22Rv1 (cell line): ENCODE data around the gene SPG21.
"Not testable (repeated sequence)": the region's sequence is repeated elsewhere in the genome, so short reads cannot be mapped to it uniquely, and the experiment has no call there.

ENCODE experiments used
- H3K27ac ChIP-seq: fragments of 450-650 bp; 2 replicates; pipeline ENCODE4 v1.5.1; 2017
- ZFX ChIP-seq: fragments of 450-650 bp; IDR thresholded peaks from 2 replicates; pipeline ENCODE4 v1.6.1; 2017; ENCODE audit warnings: antibody characterized with exemption, borderline replicate concordance
- TF ChIP-seq, protein P1 (sequence below): fragments of 450-650 bp; IDR thresholded peaks from 2 replicates; pipeline ENCODE4 v1.5.1; 2017; ENCODE audit warnings: mild to moderate bottlenecking

The SPG21 gene

DNA sequence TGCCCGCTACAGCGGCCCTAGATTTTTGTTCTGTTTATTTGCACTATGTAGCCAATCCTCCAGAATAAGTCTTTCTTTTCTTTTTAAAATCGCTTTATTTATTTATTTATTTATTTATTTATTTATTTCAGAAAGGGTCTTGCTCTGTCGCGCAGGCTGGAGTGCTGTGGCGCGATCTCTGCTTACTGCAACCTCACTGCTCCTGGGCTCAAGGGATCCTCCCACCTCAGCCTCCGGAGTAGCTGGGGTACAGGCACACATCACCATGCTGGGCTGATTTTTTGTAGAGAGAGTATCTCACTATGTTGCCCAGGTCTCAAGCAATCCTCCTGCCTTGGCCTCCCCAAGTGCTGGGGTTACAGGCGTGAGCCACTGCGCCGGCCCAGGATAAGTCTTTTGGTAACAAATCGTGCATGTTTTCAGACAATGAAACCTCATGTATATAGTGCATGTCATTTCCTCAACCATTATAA lies 40.1 kb upstream of the SPG21 start:
- no peak overlapping the region for H3K27ac ChIP-seq

DNA sequence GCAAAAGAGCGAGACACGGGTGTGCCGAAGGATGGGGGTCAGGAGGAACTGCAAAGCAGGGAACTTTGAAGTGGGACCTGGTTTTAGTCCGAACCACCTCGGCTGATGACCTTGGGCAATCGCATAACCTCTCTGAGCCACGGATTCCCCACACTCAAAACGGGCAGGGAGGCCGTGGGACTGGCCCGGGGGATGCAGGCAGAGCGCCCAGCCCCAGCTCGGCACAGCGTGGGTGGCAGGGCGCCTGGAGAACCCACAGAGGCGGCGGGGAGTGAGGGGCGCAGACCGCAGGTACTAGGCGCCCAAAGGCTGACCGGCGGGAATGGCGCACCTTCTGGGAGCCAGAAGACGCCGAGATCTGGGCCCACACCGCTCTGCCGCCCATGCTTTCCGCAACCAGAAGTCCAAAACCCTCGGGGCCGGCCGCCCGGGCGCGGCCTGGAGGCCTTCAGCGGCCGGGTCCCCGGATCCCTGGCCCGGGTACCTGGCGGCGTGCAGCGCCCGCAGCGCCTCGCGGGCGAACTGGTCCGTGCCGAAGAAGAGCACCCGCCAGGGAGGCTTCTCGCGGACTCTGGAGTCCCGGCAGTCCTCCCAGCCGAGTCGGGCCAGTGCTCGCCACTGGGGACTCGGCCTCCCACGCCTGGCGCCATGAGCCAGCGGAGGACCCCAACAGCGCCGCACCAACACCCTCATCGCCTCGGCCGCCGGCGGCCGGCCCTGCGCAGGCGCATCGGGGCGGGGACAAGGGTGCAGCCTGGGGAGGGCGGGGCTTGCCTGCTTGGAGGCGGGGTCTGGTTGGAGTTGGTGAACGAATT lies 39.4 kb upstream of the SPG21 start, which contains the start of gene MTFMT:
TSS of gene MTFMT (minus strand) at position 719 of the 815 bp plus-strand sequence. CDS start at position 693, 26 bp downstream.
- TF ChIP-seq, protein P1, sequence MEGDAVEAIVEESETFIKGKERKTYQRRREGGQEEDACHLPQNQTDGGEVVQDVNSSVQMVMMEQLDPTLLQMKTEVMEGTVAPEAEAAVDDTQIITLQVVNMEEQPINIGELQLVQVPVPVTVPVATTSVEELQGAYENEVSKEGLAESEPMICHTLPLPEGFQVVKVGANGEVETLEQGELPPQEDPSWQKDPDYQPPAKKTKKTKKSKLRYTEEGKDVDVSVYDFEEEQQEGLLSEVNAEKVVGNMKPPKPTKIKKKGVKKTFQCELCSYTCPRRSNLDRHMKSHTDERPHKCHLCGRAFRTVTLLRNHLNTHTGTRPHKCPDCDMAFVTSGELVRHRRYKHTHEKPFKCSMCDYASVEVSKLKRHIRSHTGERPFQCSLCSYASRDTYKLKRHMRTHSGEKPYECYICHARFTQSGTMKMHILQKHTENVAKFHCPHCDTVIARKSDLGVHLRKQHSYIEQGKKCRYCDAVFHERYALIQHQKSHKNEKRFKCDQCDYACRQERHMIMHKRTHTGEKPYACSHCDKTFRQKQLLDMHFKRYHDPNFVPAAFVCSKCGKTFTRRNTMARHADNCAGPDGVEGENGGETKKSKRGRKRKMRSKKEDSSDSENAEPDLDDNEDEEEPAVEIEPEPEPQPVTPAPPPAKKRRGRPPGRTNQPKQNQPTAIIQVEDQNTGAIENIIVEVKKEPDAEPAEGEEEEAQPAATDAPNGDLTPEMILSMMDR = peak; percentile 19
- no peak for TF ChIP-seq ZFX
- H3K27ac ChIP-seq = no peak within 1 kb of the TSS

More for the DNA sequence above, 40.1 kb upstream of the SPG21 start:
- TF ChIP-seq ZFX = no peak
- TF ChIP-seq, protein P1 = no peak

DNA sequence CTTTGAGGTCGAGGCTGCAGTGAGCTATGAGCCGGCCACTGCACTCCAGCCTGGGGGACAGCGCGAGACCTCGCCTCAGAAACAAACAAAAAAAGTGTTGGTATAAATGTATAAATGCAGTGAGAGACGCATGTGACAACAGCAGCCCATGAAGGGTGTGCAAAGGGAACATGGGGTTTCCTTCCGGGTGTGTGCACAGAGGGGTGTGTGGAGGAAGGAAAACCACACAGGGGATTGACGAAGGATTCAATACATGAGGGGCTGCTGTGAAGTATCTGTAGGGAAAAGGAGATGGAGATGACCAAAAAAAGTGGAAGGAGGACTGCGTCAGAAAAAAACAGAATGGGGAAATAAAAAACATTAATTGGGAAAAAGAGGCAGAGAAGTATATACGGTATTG lies 38.6 kb upstream of the SPG21 start:
- H3K27ac ChIP-seq = no peak overlapping the region

DNA sequence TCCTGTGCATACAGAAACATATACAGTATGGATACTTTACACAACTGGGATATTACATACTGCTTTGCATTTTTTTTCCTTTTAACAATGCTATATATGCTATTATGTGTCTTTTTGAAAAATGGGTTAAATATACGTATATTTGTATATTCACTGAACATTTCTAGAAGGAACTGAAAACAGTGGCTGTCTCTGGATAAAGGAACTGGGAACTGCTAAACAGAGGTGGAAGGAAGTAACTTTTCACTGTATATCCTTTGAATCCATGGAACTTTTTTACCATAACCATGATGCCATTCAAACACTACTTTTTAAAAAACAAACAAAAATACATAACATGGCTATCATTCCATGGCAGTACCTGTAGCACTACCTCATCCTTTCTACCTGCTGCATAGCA lies 37.9 kb upstream of the SPG21 start:
- TF ChIP-seq, protein P1 = no peak
- H3K27ac ChIP-seq = no peak overlapping the region

More for the DNA sequence above, 38.6 kb upstream of the SPG21 start:
- no peak for TF ChIP-seq ZFX
- TF ChIP-seq, protein P1 = no peak

DNA sequence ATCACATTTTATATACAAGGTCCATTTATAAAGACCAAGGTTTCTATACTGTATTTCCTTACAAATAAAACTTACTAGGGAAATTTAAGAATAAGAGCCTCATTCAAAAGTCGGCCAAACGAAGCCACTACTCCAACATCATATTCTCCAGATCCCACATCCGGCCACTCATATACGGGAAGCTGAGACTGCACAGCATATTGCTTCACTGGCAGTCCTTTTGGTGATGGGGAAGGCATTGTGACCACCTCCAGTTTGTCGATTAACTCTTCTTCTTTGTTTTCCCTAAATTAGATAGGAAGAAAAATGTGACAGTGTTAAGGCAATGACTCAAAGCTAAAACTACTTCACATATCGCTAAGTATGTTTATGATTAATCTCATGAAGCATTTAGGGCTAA lies 37.0 kb upstream of the SPG21 start:
- no peak overlapping the region for H3K27ac ChIP-seq
- no peak for TF ChIP-seq ZFX
- TF ChIP-seq, protein P1 = no peak

DNA sequence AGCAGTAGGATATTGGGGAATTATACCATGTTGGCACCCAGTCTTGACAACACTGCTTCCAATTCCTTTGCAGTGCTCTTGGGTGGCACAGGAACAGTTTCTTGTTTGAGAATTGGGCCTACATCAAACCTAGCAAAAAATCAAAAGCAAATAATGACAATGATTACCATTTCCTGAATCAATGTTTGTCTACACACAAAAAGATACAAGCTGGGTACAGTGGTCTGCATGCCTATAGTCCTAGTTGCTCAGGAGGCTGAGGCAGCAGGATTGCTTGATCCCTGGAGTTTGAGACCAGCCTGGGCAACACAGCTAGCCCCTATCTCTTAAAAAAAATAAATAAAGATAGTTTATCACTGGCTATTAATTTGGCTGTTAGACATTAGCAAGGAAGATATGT lies 31.8 kb upstream of the SPG21 start:
- TF ChIP-seq ZFX = no peak
- TF ChIP-seq, protein P1 = no peak

DNA sequence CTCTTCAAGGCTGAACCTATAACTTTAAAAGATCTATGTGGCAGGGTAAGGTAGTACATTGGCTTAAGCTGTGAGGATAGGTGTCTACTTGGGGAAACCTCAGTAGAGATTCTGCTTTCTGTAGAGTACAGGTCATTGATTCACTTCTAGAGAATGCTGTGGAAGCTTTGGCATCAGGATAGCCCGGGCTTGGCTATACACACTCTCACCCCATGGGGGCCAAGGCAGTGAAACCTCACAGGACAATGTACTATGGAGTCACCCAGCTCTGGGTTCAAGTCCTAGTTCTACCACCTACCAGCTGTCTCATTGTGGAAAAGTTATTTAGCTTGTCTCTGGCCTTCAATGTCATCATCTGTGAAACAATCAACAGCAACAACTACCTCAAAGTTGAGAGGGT lies 30.7 kb upstream of the SPG21 start:
- no peak for TF ChIP-seq ZFX
- TF ChIP-seq, protein P1 = no peak
- H3K27ac ChIP-seq = no peak overlapping the region

More for the DNA sequence above, 31.8 kb upstream of the SPG21 start:
- H3K27ac ChIP-seq = no peak overlapping the region

DNA sequence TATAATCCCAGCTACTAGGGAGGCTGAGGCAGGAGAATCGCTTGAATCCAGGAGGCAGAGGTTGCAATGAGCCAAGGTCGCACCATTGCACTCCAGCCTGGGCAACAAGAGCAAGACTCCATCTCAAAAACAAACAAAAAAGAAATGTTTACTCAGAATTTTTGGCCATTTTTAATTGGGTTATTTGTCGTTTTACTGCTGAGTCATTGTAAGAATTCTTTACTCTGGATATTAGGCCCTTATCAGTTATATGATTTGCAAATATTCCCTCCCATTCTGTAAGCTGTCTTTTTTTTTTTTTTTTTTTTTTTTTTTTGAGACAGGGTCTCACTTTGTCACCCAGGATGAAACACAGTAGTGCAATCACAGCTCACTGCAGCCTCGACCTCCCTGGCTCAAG lies 21.5 kb upstream of the SPG21 start:
- not testable (repeated sequence) for H3K27ac ChIP-seq
